Neural crest cell (in vitro differentiated cells): ENCODE results near the gene XDH. TPM values are rescaled to one million over a fixed set of nuclear protein-coding genes. Genes with fewer than 3 reads are reported as not detected.

Experiments
- DNase-seq: peaks from one replicate; pipeline ENCODE4 v3.0.0; 2021; ENCODE audit warnings: low read depth, mixed read lengths, low spot score
- H3K27ac Mint-ChIP-seq: one replicate; pipeline ENCODE4 v1.8.0; 2021; ENCODE audit warnings: mild to moderate bottlenecking, mixed read lengths; ENCODE audit not compliant: unreplicated experiment
- H3K27me3 Mint-ChIP-seq: 2 replicates; pipeline ENCODE4 v1.8.0; 2021; ENCODE audit warnings: low read depth, mild to moderate bottlenecking, mixed read lengths
- H3K36me3 Mint-ChIP-seq: 2 replicates; pipeline ENCODE4 v1.8.0; 2021; ENCODE audit warnings: low read depth, mild to moderate bottlenecking, mixed read lengths
- H3K4me1 Mint-ChIP-seq: 2 replicates; pipeline ENCODE4 v1.8.0; 2021; ENCODE audit warnings: mixed read lengths
- H3K4me3 Mint-ChIP-seq: one replicate; pipeline ENCODE4 v1.8.0; 2021; ENCODE audit warnings: mild to moderate bottlenecking, mixed read lengths
- H3K9me3 Mint-ChIP-seq: 2 replicates; pipeline ENCODE4 v1.8.0; 2021; ENCODE audit warnings: mixed read lengths
- total RNA-seq: library from RNA; stranded (reverse); gene quantifications from 2 replicates; pipeline ENCODE4 v1.2.1, GENCODE V29; 2021
- TF ChIP-seq, protein P1 (sequence below): fragments of 200-600 bp; sonication (generic); conservative IDR thresholded peaks from 2 replicates; pipeline ENCODE4 v1.5.0; 2021; ENCODE audit warnings: antibody characterized with exemption, mild to moderate bottlenecking

The XDH gene
- total RNA-seq, 1 donor from 2014 or later, result 0.75 TPM

GRCh38 chr2:31339696-31340095 is 74.8 kb downstream of the XDH start:
- TF ChIP-seq, protein P1, sequence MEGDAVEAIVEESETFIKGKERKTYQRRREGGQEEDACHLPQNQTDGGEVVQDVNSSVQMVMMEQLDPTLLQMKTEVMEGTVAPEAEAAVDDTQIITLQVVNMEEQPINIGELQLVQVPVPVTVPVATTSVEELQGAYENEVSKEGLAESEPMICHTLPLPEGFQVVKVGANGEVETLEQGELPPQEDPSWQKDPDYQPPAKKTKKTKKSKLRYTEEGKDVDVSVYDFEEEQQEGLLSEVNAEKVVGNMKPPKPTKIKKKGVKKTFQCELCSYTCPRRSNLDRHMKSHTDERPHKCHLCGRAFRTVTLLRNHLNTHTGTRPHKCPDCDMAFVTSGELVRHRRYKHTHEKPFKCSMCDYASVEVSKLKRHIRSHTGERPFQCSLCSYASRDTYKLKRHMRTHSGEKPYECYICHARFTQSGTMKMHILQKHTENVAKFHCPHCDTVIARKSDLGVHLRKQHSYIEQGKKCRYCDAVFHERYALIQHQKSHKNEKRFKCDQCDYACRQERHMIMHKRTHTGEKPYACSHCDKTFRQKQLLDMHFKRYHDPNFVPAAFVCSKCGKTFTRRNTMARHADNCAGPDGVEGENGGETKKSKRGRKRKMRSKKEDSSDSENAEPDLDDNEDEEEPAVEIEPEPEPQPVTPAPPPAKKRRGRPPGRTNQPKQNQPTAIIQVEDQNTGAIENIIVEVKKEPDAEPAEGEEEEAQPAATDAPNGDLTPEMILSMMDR, result no peak
- DNase-seq, result no peak
- Mint-ChIP-seq H3K27ac (no peak overlapping the region), H3K36me3 (no peaks in the 10 kb centered on the region), H3K27me3 (no peaks in the 10 kb centered on the region), H3K4me1 (no peaks in the 10 kb centered on the region), H3K9me3 (no peaks in the 10 kb centered on the region), H3K4me3 (no peak overlapping the region)

DNA sequence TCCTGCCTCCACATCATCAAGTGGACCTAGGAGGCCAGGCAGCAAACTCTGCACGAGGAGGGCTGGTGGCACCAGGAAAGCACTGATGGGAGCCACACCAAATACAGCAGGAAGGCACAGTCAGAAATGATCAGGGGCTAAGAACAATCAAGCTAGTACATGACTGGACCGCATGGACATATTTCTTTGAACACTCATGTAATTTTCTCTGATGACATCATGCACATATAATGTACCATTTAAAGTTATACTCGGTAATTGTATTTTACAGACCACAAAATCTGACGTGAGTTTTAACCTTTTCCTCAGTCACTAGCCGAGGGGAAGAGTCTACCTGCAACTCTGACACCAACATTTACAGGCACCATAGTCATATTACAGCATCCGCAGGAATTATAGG is 76.7 kb downstream of the XDH start:
- H3K27me3 Mint-ChIP-seq, result peaks cover 2% of the 10 kb centered on the region
- H3K4me1 Mint-ChIP-seq, result no peaks in the 10 kb centered on the region
- no peaks in the 10 kb centered on the region for H3K36me3 Mint-ChIP-seq
- H3K4me3 Mint-ChIP-seq, result no peak overlapping the region
- no peak for DNase-seq
- no peak overlapping the region for H3K27ac Mint-ChIP-seq
- TF ChIP-seq, protein P1, result no peak
- no peaks in the 10 kb centered on the region for H3K9me3 Mint-ChIP-seq

DNA sequence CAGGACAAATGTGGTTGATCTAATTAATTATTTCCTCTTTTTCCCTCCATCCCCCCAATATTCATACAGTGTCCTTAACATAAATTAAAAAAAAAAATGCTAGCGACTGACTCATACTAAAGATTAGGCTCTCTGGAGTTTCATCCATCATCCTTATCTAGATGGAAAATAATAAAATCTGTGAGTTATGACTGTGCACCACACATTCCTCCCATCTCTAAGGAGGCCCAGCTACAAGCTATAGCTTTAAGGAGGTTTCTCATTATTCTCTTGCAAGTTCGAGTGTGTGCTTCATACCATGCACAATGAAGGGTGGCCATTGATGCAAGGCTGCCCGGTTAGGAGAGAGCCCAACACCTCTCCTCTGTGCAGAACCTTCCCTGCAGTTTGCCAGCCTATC is 77.3 kb downstream of the XDH start:
- no peak for DNase-seq
- peaks cover 2% of the 10 kb centered on the region for H3K27me3 Mint-ChIP-seq
- H3K27ac Mint-ChIP-seq, result no peak overlapping the region
- TF ChIP-seq, protein P1, result no peak
- H3K4me1 Mint-ChIP-seq, result no peaks in the 10 kb centered on the region
- H3K36me3 Mint-ChIP-seq, result no peaks in the 10 kb centered on the region
- H3K4me3 Mint-ChIP-seq, result no peak overlapping the region
- no peaks in the 10 kb centered on the region for H3K9me3 Mint-ChIP-seq

GRCh38 chr2:31335921-31336585 is 78.5 kb downstream of the XDH start:
- DNase-seq, result no peak
- H3K27me3 Mint-ChIP-seq, result peaks cover 4% of the 10 kb centered on the region
- H3K36me3 Mint-ChIP-seq, result no peaks in the 10 kb centered on the region
- H3K9me3 Mint-ChIP-seq, result no peaks in the 10 kb centered on the region
- no peaks in the 10 kb centered on the region for H3K4me1 Mint-ChIP-seq
- H3K27ac Mint-ChIP-seq, result no peak overlapping the region
- TF ChIP-seq, protein P1, result no peak
- no peak overlapping the region for H3K4me3 Mint-ChIP-seq

- TF ChIP-seq, protein P1, result no peak
- no peak for DNase-seq
- H3K4me1 Mint-ChIP-seq, result no peaks in the 10 kb centered on the region
- H3K4me3 Mint-ChIP-seq, result no peak overlapping the region
- H3K27ac Mint-ChIP-seq, result no peak overlapping the region
- no peaks in the 10 kb centered on the region for H3K9me3 Mint-ChIP-seq
- H3K27me3 Mint-ChIP-seq, result peaks cover 4% of the 10 kb centered on the region
- H3K36me3 Mint-ChIP-seq, result no peaks in the 10 kb centered on the region
Observed at GRCh38 chr2:31334311-31335026, 80.1 kb downstream of the XDH start.
